Panc1 (cell line): ENCODE data around the gene ARHGEF28. TPM values are rescaled to one million over a fixed set of nuclear protein-coding genes. Genes with fewer than 3 reads are reported as not detected.
A peak's percentile ranks its signal among the peaks of the same experiment; 100 is the strongest.

ENCODE experiments used
- ATAC-seq: fragments of 200-7000 bp; cut with Tn5 transposase; 2 replicates; pipeline ENCODE4 v1.9.1; 2020; ENCODE audit warnings: mild to moderate bottlenecking, moderate library complexity
- BruUV-seq: library from RNA; stranded (reverse); fragments of 400-500 nt; replicated peaks from 2 replicates; lab custom pipeline; 2021; lab: Mats Ljungman, UMichigan
- CTCF ChIA-PET: fragments of 300-600 bp; sonication (Branson Sonifier 250); formaldehyde crosslinking; loops from one replicate; lab custom pipeline; 2022; ENCODE audit warnings: antibody characterized with exemption; lab: Charles Lee
- POLR2A ChIA-PET: fragments of 300-600 bp; sonication (Branson Sonifier 250); formaldehyde crosslinking; loops from one replicate; lab custom pipeline; 2022; ENCODE audit warnings: antibody characterized with exemption; lab: Charles Lee
- DNase-seq: peaks from one replicate; pipeline ENCODE4 v3.0.0-alpha.2; 2010; ENCODE audit warnings: low read depth, low spot score
- H3K27ac ChIP-seq: 2 replicates; pipeline ENCODE4 v1.5.1; 2011; ENCODE audit warnings: mild to moderate bottlenecking, low read length, inconsistent platforms
- H3K27me3 ChIP-seq: fragments of 200-500 bp; sonication (Bioruptor generic); 2 replicates; pipeline ENCODE4 v1.6.0; 2014; ENCODE audit warnings: low read length, inconsistent platforms; ENCODE audit not compliant: control insufficient read depth, insufficient read depth
- H3K36me3 ChIP-seq: fragments of 200-500 bp; sonication (Bioruptor generic); 2 replicates; pipeline ENCODE4 v1.5.1; 2014; ENCODE audit warnings: inconsistent platforms, mild to moderate bottlenecking, low read length, moderate library complexity; ENCODE audit not compliant: control insufficient read depth, insufficient read depth
- H3K4me1 ChIP-seq: 2 replicates; pipeline ENCODE4 v1.5.1; 2011; ENCODE audit warnings: inconsistent platforms, mild to moderate bottlenecking, low read length, moderate library complexity; ENCODE audit not compliant: control insufficient read depth, insufficient read depth
- H3K4me3 ChIP-seq, 2 experiments: 2 replicates each; pipeline ENCODE4 v1.5.1; 2011 to 2012; ENCODE audit warnings: low read depth in 2 of 2, low read length in 2 of 2, mild to moderate bottlenecking in 2 of 2, inconsistent platforms in 1 of 2, moderate library complexity in 1 of 2
- H3K9me3 ChIP-seq: fragments of 200-500 bp; sonication (Bioruptor generic); 2 replicates; pipeline ENCODE4 v1.5.1; 2014; ENCODE audit warnings: low read depth, mild to moderate bottlenecking, inconsistent platforms, low read length, moderate library complexity; ENCODE audit not compliant: control insufficient read depth, insufficient read depth
- CTCF ChIP-seq: fragments of 450-650 bp; IDR thresholded peaks from 2 replicates; pipeline ENCODE4 v1.5.1; 2017; ENCODE audit warnings: mild to moderate bottlenecking
- POLR2AphosphoS5 ChIP-seq: IDR thresholded peaks from 2 replicates; pipeline ENCODE4 v1.6.1; 2012; ENCODE audit warnings: mild to moderate bottlenecking, low read depth, low read length, moderate library complexity
- SIN3A ChIP-seq: IDR thresholded peaks from 2 replicates; pipeline ENCODE4 v1.6.1; 2012; ENCODE audit warnings: low read depth, mild to moderate bottlenecking, low read length, moderate library complexity, borderline replicate concordance; ENCODE audit not compliant: insufficient read depth
- TCF7L2 ChIP-seq: IDR thresholded peaks from 2 replicates; pipeline ENCODE4 v1.6.1; 2011; ENCODE audit warnings: mild to moderate bottlenecking, low read depth, low read length, inconsistent platforms
- in situ Hi-C: cut with HindIII; loops from 2 replicates; pipeline ENCODE4 v1.10.0; 2016; ENCODE audit warnings: low sequenced_read_pairs, low pct_unique_long_range_greater_than_20kb
- intact Hi-C: fragments of 100-400 bp; cut with micrococcal nuclease; formaldehyde crosslinking; loops from one replicate; pipeline ENCODE4 v1.10.0; 2022; ENCODE audit not compliant: unreplicated experiment
- total RNA-seq: library from RNA; stranded (reverse); gene quantifications from one replicate; pipeline ENCODE4 v1.2.1, GENCODE V29; 2021; ENCODE audit not compliant: unreplicated experiment
- TF ChIP-seq, protein P1 (sequence below), 2 experiments: IDR thresholded peaks; 2 replicates each; pipeline ENCODE4 v1.6.1; 2011 to 2012; ENCODE audit warnings: low read depth in 2 of 2, control low read depth in 1 of 2, low read length in 1 of 2, mild to moderate bottlenecking in 1 of 2, moderate library complexity in 1 of 2; ENCODE audit not compliant: insufficient read depth in 1 of 2

Gene ARHGEF28
- total RNA-seq, 1 experiment from 2014 or later, result 34.8 TPM

DNA sequence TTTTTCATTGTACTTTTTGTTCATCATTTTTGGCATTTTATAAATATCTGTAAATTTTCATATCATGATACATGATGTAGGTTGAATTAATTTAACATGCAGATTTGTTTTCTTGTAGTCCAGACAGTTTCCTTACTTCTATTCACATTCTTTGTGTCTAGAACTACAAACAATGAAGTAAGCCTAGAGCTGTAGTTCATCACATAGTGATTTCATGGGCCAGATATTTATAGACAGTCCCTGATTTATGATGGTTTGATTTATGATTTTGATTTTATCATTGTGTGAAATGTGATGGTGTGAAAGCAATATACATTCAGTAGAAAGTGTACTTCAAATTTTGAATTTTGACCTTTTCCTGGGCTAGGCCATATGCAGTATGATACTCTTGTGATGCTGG, 139.0 kb downstream of the ARHGEF28 start:
- ChIA-PET POLR2A (no interaction called here), CTCF (no interaction called here)
- Histone ChIP-seq H3K9me3 (peaks cover 29% of the 10 kb centered on the region; the same call in 1 of the 2 replicates), H3K27me3 (no peaks in the 10 kb centered on the region), H3K4me3 (no peak overlapping the region), H3K4me1 (peaks cover 15% of the 10 kb centered on the region; the same call in 1 of the 2 replicates), H3K27ac (peak overlapping the region; percentile 65), H3K36me3 (no peaks in the 10 kb centered on the region)
- no TSS peak for BruUV-seq
- TF ChIP-seq SIN3A (no peak), CTCF (no peak), POLR2AphosphoS5 (no peak), TCF7L2 (no peak)
- TF ChIP-seq, protein P1, sequence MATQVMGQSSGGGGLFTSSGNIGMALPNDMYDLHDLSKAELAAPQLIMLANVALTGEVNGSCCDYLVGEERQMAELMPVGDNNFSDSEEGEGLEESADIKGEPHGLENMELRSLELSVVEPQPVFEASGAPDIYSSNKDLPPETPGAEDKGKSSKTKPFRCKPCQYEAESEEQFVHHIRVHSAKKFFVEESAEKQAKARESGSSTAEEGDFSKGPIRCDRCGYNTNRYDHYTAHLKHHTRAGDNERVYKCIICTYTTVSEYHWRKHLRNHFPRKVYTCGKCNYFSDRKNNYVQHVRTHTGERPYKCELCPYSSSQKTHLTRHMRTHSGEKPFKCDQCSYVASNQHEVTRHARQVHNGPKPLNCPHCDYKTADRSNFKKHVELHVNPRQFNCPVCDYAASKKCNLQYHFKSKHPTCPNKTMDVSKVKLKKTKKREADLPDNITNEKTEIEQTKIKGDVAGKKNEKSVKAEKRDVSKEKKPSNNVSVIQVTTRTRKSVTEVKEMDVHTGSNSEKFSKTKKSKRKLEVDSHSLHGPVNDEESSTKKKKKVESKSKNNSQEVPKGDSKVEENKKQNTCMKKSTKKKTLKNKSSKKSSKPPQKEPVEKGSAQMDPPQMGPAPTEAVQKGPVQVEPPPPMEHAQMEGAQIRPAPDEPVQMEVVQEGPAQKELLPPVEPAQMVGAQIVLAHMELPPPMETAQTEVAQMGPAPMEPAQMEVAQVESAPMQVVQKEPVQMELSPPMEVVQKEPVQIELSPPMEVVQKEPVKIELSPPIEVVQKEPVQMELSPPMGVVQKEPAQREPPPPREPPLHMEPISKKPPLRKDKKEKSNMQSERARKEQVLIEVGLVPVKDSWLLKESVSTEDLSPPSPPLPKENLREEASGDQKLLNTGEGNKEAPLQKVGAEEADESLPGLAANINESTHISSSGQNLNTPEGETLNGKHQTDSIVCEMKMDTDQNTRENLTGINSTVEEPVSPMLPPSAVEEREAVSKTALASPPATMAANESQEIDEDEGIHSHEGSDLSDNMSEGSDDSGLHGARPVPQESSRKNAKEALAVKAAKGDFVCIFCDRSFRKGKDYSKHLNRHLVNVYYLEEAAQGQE (IDR thresholded peaks at IDR 0.05; ENCODE audit: insufficient read depth in 1 of 2, low read depth in 2 of 2, low read length in 1 of 2), result no peak
- no peak for DNase-seq
- intact Hi-C loops (no loop called here), in situ Hi-C loops (no loop called here)
- 0 out of 2 replicates have a peak, but pooled peaks have one; percentile 35 for ATAC-seq

GRCh38 chr5:73766902-73767301, 140.9 kb downstream of the ARHGEF28 start:
- TF ChIP-seq, protein P1 (IDR thresholded peaks at IDR 0.05; ENCODE audit: insufficient read depth in 1 of 2, low read depth in 2 of 2, low read length in 1 of 2), result no peak
- TF ChIP-seq CTCF, result no peak
- TF ChIP-seq SIN3A, result no peak
- no peak for TF ChIP-seq POLR2AphosphoS5
- no peak for TF ChIP-seq TCF7L2
- intact Hi-C loops (no loop called here), in situ Hi-C loops (no loop called here)
- DNase-seq (no peak), ATAC-seq (no peak)
- Histone ChIP-seq H3K27me3 (no peaks in the 10 kb centered on the region), H3K4me3 (no peak overlapping the region), H3K4me1 (peaks cover 15% of the 10 kb centered on the region; the same call in 1 of the 2 replicates), H3K9me3 (peaks cover 29% of the 10 kb centered on the region; the same call in 1 of the 2 replicates), H3K36me3 (no peaks in the 10 kb centered on the region), H3K27ac (no peak overlapping the region)
- no TSS peak for BruUV-seq
- ChIA-PET CTCF (no interaction called here), POLR2A (no interaction called here)
